GM12873 (cell line): ENCODE measurements around the gene CMTM5.

Experiments used
- CTCF ChIP-seq: IDR thresholded peaks from 2 replicates; pipeline ENCODE4 v1.5.1; 2012; ENCODE audit warnings: low read depth, mild to moderate bottlenecking, moderate library complexity, low read length, control low read depth; ENCODE audit not compliant: insufficient read depth; ENCODE audit errors: missing control alignments

The CMTM5 gene

GRCh38 chr14:23399136-23399535, 22.3 kb downstream of the CMTM5 start:
- TF ChIP-seq CTCF, result no peak

- TF ChIP-seq CTCF, result no peak
These were observed 22.7 kb downstream of the CMTM5 start for GRCh38 chr14:23399591-23399990.

GRCh38 chr14:23401291-23401690, 24.4 kb downstream of the CMTM5 start:
- no peak for TF ChIP-seq CTCF

GRCh38 chr14:23402296-23403138, 25.7 kb downstream of the CMTM5 start:
- no peak for TF ChIP-seq CTCF

- no peak for TF ChIP-seq CTCF
These were observed 26.2 kb downstream of the CMTM5 start for GRCh38 chr14:23403139-23403438.

- no peak for TF ChIP-seq CTCF
These were observed 27.1 kb downstream of the CMTM5 start for GRCh38 chr14:23403908-23404307.

GRCh38 chr14:23404331-23404900, 27.6 kb downstream of the CMTM5 start:
- TF ChIP-seq CTCF, result no peak
